ENCODE measurements around the gene BIVM. TPM values are rescaled to one million over a fixed set of nuclear protein-coding genes. Genes with fewer than 3 reads are reported as not detected.
"Not testable (repeated sequence)": the region's sequence is repeated elsewhere in the genome, so short reads cannot be mapped to it uniquely, and the experiment has no call there.

BIVM gene
- total RNA-seq, 2 experiments from 2014 or later, result 21.3 to 24.2 TPM

GRCh38 chr13:102774214-102774568, 24.7 kb upstream of the BIVM start:
- peaks cover 14% of the 10 kb centered on the region for H3K36me3 Mint-ChIP-seq (ENCODE audit: low read depth)
- no peak for DNase-seq
- CTCF ChIA-PET, result interaction anchor here (1.1 to 3.2 kb wide), 7 partner anchors 10 to 185 kb away, joined by 3 to 21 read pairs (median 3); no protein-coding TSS in a partner anchor
- H3K4me3 Mint-ChIP-seq, result peak overlapping the region; percentile 88
- H3K27ac Mint-ChIP-seq, result peak overlapping the region; percentile 97
- POLR2A ChIA-PET, result interaction anchor here (0.7 to 1.4 kb wide), 5 partner anchors 9 to 182 kb away, joined by 3 to 8 read pairs (median 4); partner anchors contain the start of gene ERCC5
- no peaks in the 10 kb centered on the region for H3K9me3 Mint-ChIP-seq
- peaks cover 63% of the 10 kb centered on the region for H3K4me1 Mint-ChIP-seq
- H3K27me3 Mint-ChIP-seq, result peaks cover 2% of the 10 kb centered on the region

DNA sequence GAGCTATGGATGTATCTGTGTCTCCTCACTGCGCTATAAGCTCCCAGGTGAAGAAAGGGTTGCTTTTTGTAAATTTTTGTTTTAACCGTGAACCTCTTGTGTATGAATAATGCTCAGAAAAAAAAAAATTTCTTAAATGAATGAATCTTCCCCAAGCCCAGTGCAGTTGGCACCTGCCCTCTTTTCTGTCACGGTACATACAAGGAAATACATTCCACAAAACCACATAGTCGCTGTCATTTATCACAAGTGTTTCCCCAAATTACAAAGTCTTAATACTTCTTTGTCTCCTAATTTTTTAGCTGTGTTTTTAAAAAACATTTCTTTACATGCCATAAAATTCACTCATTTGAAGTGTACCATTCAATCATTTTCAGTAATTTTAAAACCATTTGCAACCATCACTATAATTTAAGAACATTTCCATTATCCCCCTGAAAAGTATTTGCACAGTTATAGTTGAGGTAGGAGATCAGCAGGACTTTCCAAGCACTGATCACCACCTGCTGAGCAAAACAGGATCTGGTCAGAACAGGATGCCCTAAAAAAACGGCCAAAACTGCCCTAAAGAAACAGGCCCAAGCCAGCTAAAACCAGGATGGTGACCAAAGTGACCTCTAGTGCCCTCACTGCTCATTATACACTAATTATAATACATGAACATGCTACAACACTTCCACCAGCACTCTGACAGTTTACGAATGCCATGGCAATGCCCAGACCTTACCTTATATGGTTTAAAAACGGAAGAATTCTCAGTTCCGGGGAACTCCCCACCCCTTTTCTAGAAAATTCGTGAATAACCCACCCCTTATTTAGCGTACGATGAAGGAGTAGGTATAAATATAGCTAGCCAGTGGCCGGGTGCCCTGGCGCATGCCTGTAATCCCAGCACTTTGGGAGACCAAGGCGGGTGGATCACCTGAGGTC, 24.1 kb upstream of the BIVM start:
- Mint-ChIP-seq H3K4me3 (peak overlapping the region; percentile 88), H3K4me1 (peaks cover 66% of the 10 kb centered on the region), H3K9me3 (no peaks in the 10 kb centered on the region), H3K36me3 (ENCODE audit: low read depth) (peaks cover 13% of the 10 kb centered on the region), H3K27ac (peak overlapping the region; percentile 97), H3K27me3 (peaks cover 2% of the 10 kb centered on the region)
- ChIA-PET POLR2A (interaction anchor here (0.8 kb wide), 1 partner anchor 26 kb away, joined by 3 read pairs; no protein-coding TSS in a partner anchor), CTCF (interaction anchor here (1.1 to 3.2 kb wide), 5 partner anchors 10 to 186 kb away, joined by 3 to 21 read pairs (median 4); no protein-coding TSS in a partner anchor)
- DNase-seq, result no peak

DNA sequence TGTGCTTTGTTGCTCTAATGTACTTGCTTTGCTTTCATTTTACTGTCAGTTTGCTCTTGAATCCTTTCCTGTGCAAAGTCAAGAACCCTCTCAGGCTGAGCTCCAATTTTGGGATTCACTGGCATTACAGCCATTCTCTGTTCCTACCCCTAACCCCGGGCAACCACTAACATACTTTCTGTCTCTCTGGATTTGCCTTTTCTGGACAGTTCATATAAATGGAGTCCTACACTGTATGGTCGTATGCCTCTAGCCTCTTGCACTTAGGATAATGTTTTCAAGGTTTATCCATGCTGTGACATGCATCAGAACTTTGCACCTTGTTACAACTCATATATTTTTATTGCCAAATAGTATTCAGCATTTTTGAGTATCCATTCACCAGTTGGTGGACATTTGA, 22.6 kb upstream of the BIVM start:
- ChIA-PET CTCF (no interaction called here), POLR2A (no interaction called here)
- Mint-ChIP-seq H3K4me1 (peaks cover 65% of the 10 kb centered on the region), H3K27me3 (peaks cover 2% of the 10 kb centered on the region), H3K27ac (no peak overlapping the region), H3K9me3 (peaks cover 5% of the 10 kb centered on the region), H3K36me3 (ENCODE audit: low read depth) (peaks cover 14% of the 10 kb centered on the region), H3K4me3 (no peak overlapping the region)
- no peak for DNase-seq

- Mint-ChIP-seq H3K27me3 (peaks cover 2% of the 10 kb centered on the region), H3K27ac (no peak overlapping the region), H3K4me1 (peaks cover 51% of the 10 kb centered on the region), H3K4me3 (no peak overlapping the region), H3K9me3 (peaks cover 10% of the 10 kb centered on the region), H3K36me3 (ENCODE audit: low read depth) (peaks cover 19% of the 10 kb centered on the region)
- ChIA-PET POLR2A (no interaction called here), CTCF (no interaction called here)
- no peak for DNase-seq
Measured at GRCh38 chr13:102777736-102778135, 21.2 kb upstream of the BIVM start.

GRCh38 chr13:102779436-102780159, 19.3 kb upstream of the BIVM start:
- ChIA-PET CTCF (interaction anchor here (1.2 to 1.9 kb wide), 2 partner anchors 10 to 17 kb away, joined by 3 to 5 read pairs; no protein-coding TSS in a partner anchor), POLR2A (no interaction called here)
- peak overlapping the region; percentile 95 for H3K27ac Mint-ChIP-seq
- peaks cover 24% of the 10 kb centered on the region for H3K36me3 Mint-ChIP-seq (ENCODE audit: low read depth)
- peak overlapping the region; percentile 61 for H3K4me3 Mint-ChIP-seq
- peaks cover 10% of the 10 kb centered on the region for H3K9me3 Mint-ChIP-seq
- H3K27me3 Mint-ChIP-seq, result peaks cover 2% of the 10 kb centered on the region
- peak; percentile 29 for DNase-seq
- H3K4me1 Mint-ChIP-seq, result peaks cover 41% of the 10 kb centered on the region

DNA sequence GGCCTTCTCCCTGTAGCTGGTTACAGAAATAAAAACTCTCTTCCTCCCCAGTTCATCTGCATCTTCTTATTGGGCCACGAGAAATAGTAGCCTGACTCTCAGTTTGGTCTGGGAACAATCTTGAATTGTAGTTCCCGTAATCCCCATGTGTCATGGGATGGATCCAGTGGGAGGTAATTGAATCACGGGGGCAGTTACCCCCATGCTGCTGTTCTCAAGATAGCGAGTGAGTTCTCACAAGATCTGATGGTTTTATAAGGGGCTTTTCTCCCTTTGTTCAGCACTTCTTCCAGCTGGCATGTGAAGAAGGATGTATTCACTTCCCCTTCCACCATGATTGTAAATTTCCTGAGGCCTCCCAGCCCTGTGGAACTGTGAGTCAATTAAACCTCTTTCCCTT, 18.3 kb upstream of the BIVM start:
- Mint-ChIP-seq H3K27ac (peak overlapping the region; percentile 74), H3K4me1 (peaks cover 35% of the 10 kb centered on the region), H3K36me3 (ENCODE audit: low read depth) (peaks cover 26% of the 10 kb centered on the region)
- CTCF ChIA-PET, result interaction anchor here (1.9 kb wide), 1 partner anchor 16 kb away, joined by 5 read pairs; no protein-coding TSS in a partner anchor
- DNase-seq, H3K4me3 Mint-ChIP-seq, POLR2A ChIA-PET, H3K9me3 Mint-ChIP-seq, H3K27me3 Mint-ChIP-seq: not testable (repeated sequence)

DNA sequence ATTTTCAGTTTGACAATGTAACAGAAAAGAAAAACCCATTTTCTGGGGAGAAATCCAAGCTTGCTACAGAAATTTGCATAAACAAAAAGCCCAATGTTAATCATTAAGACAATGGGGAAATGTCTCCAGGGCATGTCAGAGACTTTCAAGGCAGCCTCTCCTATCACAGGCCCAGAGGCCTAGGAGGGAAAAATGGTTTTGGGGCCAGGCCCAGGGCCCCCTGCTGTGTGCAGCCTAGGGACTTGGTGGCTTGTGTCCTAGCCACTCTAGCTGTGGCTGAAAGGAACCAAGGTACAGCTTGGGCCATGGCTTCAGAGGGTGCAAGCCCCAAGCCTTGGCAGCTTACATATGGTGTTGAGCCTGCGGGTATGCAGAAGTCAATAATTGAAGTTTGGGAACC, 17.3 kb upstream of the BIVM start:
- Mint-ChIP-seq H3K4me3 (no peak overlapping the region), H3K36me3 (ENCODE audit: low read depth) (peaks cover 26% of the 10 kb centered on the region), H3K9me3 (peaks cover 10% of the 10 kb centered on the region), H3K27me3 (peaks cover under 1% of the 10 kb centered on the region), H3K27ac (no peak overlapping the region), H3K4me1 (peaks cover 30% of the 10 kb centered on the region)
- POLR2A ChIA-PET, result no interaction called here
- DNase-seq, result no peak
- CTCF ChIA-PET, result interaction anchor here (0.9 kb wide), 1 partner anchor 18 kb away, joined by 3 read pairs; no protein-coding TSS in a partner anchor

DNA sequence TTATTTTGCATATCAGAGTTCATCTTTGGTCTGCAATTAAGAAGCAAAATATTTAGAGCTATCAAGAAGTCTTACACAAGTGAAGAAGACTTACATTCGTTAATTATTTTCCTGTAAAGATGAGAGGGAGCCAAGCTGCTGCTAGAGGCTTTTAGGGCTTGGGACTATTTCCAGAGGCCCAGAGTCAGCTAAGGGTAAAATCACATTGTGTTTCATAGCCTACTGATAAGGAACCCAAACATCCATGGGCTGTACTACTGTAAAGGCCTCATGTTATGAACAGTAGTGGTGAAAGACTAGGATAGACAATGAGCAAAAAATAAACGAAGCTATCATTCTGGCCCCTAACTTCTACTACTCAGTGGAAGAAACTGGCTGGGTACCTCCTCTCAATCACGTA, 14.4 kb upstream of the BIVM start:
- ChIA-PET CTCF (interaction anchor here (0.7 to 1.1 kb wide), 4 partner anchors 10 to 42 kb away, joined by 3 to 6 read pairs (median 4); partner anchors contain the start of gene TEX30), POLR2A (interaction anchor here (0.6 kb wide), 1 partner anchor 20 kb away, joined by 3 read pairs; no protein-coding TSS in a partner anchor)
- Mint-ChIP-seq H3K4me3 (no peak overlapping the region), H3K36me3 (ENCODE audit: low read depth) (peaks cover 31% of the 10 kb centered on the region), H3K9me3 (peaks cover 10% of the 10 kb centered on the region), H3K27me3 (no peaks in the 10 kb centered on the region), H3K27ac (no peak overlapping the region), H3K4me1 (peaks cover 19% of the 10 kb centered on the region)
- DNase-seq, result no peak

DNA sequence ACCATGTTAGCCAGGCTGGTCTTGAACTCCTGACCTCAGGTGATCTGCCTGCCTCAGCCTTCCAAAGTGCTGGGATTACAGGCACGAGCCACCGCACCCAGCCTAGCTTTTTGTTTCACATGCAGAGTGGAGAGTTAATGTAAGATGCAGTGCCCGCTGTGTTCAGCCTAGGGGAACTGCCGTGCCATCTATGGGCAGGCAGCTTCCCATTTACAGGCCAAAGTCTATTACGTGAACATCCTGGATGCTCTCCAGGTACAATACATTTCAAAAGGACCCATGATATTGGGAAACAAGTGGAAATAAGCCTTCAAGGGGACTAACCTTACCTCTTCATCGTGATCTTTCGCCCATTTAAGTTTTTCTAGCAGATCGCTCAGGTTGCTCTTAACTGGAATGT, 10.2 kb upstream of the BIVM start:
- Mint-ChIP-seq H3K9me3 (no peaks in the 10 kb centered on the region), H3K4me1 (no peaks in the 10 kb centered on the region), H3K4me3 (no peak overlapping the region), H3K36me3 (ENCODE audit: low read depth) (peaks cover 22% of the 10 kb centered on the region), H3K27ac (no peak overlapping the region), H3K27me3 (no peaks in the 10 kb centered on the region)
- no peak for DNase-seq
- CTCF ChIA-PET, result interaction anchor here (1.1 to 2.0 kb wide), 5 partner anchors 9 to 193 kb away, joined by 3 to 5 read pairs (median 3); partner anchors contain the start of gene TPP2
- POLR2A ChIA-PET, result no interaction called here

GRCh38 chr13:102792396-102792795, 6.5 kb upstream of the BIVM start:
- POLR2A ChIA-PET, result no interaction called here
- H3K4me3 Mint-ChIP-seq, result no peak overlapping the region

DNA sequence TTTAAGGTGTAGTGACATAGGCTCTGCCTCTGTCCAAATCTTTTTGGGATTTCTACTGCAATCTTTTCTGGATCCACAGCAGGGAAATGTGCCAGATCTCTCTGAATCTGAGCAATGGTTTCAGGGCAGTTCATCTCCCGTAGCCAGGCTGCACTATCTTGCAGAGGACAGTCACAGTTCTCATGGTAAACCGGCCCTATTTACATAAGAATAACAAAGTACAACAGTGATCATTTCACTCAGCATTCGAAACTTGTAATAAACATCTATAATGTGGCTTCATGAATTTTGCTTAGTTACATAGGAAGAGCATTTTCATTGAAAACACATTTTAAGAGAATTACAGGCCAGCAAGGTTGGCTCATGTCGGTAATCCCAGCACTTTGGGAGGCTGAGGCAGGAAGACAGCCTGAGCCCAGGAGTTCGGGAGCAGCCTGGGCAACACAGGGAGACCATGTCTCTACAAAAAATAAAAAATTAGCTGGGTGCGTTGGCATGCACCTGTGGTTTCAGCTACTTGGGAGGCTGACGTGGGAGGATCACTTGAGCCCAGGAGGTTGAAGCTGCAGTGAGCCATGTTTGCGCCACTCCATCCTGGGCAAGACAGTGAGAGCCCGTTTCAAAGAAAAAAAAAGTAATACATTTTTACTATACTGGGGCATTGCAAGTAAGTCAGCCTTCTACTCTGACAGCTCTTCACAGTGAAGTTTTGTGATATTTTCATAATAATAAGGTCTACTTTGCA, 5.1 kb upstream of the BIVM start:
- peaks cover 5% of the 10 kb centered on the region for H3K27me3 Mint-ChIP-seq
- no peak for DNase-seq
- H3K36me3 Mint-ChIP-seq (ENCODE audit: low read depth), result peaks cover 18% of the 10 kb centered on the region
- no peak overlapping the region for H3K27ac Mint-ChIP-seq
- H3K9me3 Mint-ChIP-seq, result no peaks in the 10 kb centered on the region
- H3K4me3 Mint-ChIP-seq, result no peak overlapping the region
- CTCF ChIA-PET, result interaction anchor here (0.6 to 0.9 kb wide), 2 partner anchors 10 to 22 kb away, joined by 3 read pairs; no protein-coding TSS in a partner anchor
- POLR2A ChIA-PET, result no interaction called here
- H3K4me1 Mint-ChIP-seq, result peaks cover 14% of the 10 kb centered on the region

More at GRCh38 chr13:102792396-102792795, 6.5 kb upstream of the BIVM start:
- H3K36me3 Mint-ChIP-seq (ENCODE audit: low read depth), result peaks cover 21% of the 10 kb centered on the region
- DNase-seq, result no peak
- H3K27ac Mint-ChIP-seq, result no peak overlapping the region
- H3K4me1 Mint-ChIP-seq, result peaks cover 6% of the 10 kb centered on the region
- CTCF ChIA-PET, result interaction anchor here (0.9 kb wide), 1 partner anchor 24 kb away, joined by 3 read pairs; no protein-coding TSS in a partner anchor
- no peaks in the 10 kb centered on the region for H3K9me3 Mint-ChIP-seq
- H3K27me3 Mint-ChIP-seq, result no peaks in the 10 kb centered on the region
